K562 (cell line): ENCODE data around the gene MPST. TPM values are rescaled to one million over a fixed set of nuclear protein-coding genes. Genes with fewer than 3 reads are reported as not detected.

Experiments
- BRF1 ChIP-seq: IDR thresholded peaks from 3 replicates; pipeline ENCODE4 v1.6.1; 2011; ENCODE audit warnings: borderline replicate concordance, mild to moderate bottlenecking; ENCODE audit not compliant: insufficient read length; ENCODE audit errors: extremely low read depth
- CBFA2T2 ChIP-seq: fragments of 450-650 bp; conservative IDR thresholded peaks from 2 replicates; pipeline ENCODE4 v1.6.1; 2017; ENCODE audit warnings: mild to moderate bottlenecking
- HINFP ChIP-seq: fragments of 450-650 bp; conservative IDR thresholded peaks from 2 replicates; pipeline ENCODE4 v1.6.1; 2016; ENCODE audit warnings: missing genetic modification characterization, low read depth, mild to moderate bottlenecking, control low read depth, missing compliant biosample characterization
- NFRKB ChIP-seq: fragments of 450-650 bp; IDR thresholded peaks from 2 replicates; pipeline ENCODE4 v1.6.1; 2016; ENCODE audit warnings: low read depth
- RAD21 ChIP-seq, 2 experiments: fragments of 250-450 bp in 1 of 2; fragments of 450-650 bp in 1 of 2; sonication (Bioruptor Pico) in 1 of 2; formaldehyde crosslinking in 1 of 2; IDR thresholded peaks in 1 of 2; conservative IDR thresholded peaks in 1 of 2; 2 replicates each; pipeline versions ENCODE4 v1.4.0 to v1.8.0; 2020 to 2022; ENCODE audit warnings: mild to moderate bottlenecking in 2 of 2, moderate library complexity in 1 of 2
- THAP12 ChIP-seq: fragments of 250-450 bp; sonication (Bioruptor Pico); IDR thresholded peaks from 2 replicates; pipeline ENCODE4 v1.9.0; 2021; ENCODE audit warnings: mild to moderate bottlenecking, inconsistent platforms
- ZBTB17 ChIP-seq: fragments of 450-650 bp; formaldehyde crosslinking; IDR thresholded peaks from 2 replicates; pipeline ENCODE4 v1.4.0; 2020; ENCODE audit warnings: mild to moderate bottlenecking
- ZFX ChIP-seq: sonication (generic); formaldehyde crosslinking; IDR thresholded peaks from 2 replicates; pipeline ENCODE4 v1.8.0; 2022; ENCODE audit warnings: mild to moderate bottlenecking, missing genetic modification reagents, moderate library complexity
- ZNF239 ChIP-seq: fragments of 250-450 bp; sonication (Bioruptor Pico); IDR thresholded peaks from 2 replicates; pipeline ENCODE4 v1.4.0; 2020; ENCODE audit warnings: mild to moderate bottlenecking
- ZNF407 ChIP-seq: fragments of 450-650 bp; IDR thresholded peaks from 2 replicates; pipeline ENCODE4 v1.6.1; 2016; ENCODE audit warnings: low read depth
- polyA plus RNA-seq, 8 experiments: library from polyadenylated mRNA; depleted of rRNA in 4 of 8; stranded (reverse) in 5 of 8; unstranded in 3 of 8; fragments of >200 nt; fragmentation: Nextera tagmentation in 2 of 8; fragmentation: Illumina TruSeq in 1 of 8; extraction: Ambion mirVana in 2 of 8; extraction: Trizol in 1 of 8; gene quantifications; 2 replicates each; pipeline versions ENCODE4 v1.2.1 to v1.2.3, GENCODE V29; 2011 to 2014; ENCODE audit warnings: inconsistent platforms in 1 of 8, missing spikeins in 1 of 8
- total RNA-seq, 7 experiments: library from RNA; depleted of rRNA in 6 of 7; stranded (reverse); fragments of >200 nt in 6 of 7; fragmentation: Illumina TruSeq in 2 of 7; extraction: Trizol in 2 of 7; gene quantifications; 2 replicates each; pipeline versions ENCODE4 v1.2.1 to v1.2.3, GENCODE V29; 2011 to 2021; ENCODE audit warnings: low replicate concordance in 1 of 7
- TF ChIP-seq, protein P1 (sequence below): fragments of 450-650 bp; IDR thresholded peaks from 2 replicates; pipeline ENCODE4 v1.6.1; 2016; ENCODE audit warnings: low read depth, mild to moderate bottlenecking, moderate library complexity
- TF ChIP-seq, protein P2 (sequence below): fragments of 450-650 bp; IDR thresholded peaks from 2 replicates; pipeline ENCODE4 v1.7.1; 2018; ENCODE audit warnings: mild to moderate bottlenecking, low read depth; ENCODE audit not compliant: partially characterized antibody

MPST gene
- total and polyA plus RNA-seq, 9 of the 15 experiments (the other 6 are each of a cell fraction or from before 2014, with no cell fraction given) = 0.65 to 104 (median 24.3) TPM

GRCh38 chr22:36977401-36977861 is 42.1 kb upstream of the MPST start (continued):
- TF ChIP-seq THAP12 (CRISPR knock-in tag) = no peak
- no peak for TF ChIP-seq ZNF239 (CRISPR knock-in tag)
- no peak for TF ChIP-seq NFRKB
- no peak for TF ChIP-seq CBFA2T2
- TF ChIP-seq, protein P1, sequence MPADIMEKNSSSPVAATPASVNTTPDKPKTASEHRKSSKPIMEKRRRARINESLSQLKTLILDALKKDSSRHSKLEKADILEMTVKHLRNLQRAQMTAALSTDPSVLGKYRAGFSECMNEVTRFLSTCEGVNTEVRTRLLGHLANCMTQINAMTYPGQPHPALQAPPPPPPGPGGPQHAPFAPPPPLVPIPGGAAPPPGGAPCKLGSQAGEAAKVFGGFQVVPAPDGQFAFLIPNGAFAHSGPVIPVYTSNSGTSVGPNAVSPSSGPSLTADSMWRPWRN = no peak
- no peak for TF ChIP-seq ZNF407
- TF ChIP-seq ZFX (CRISPR knock-in tag) = no peak
- TF ChIP-seq BRF1 = no peak
- peak in 1 of 2 experiments; percentile 33; a peak in 2 of 4 replicates for TF ChIP-seq RAD21 (CRISPR knock-in tag; conservative IDR thresholded peaks at IDR 0.05 in 1 of 2, IDR thresholded peaks at IDR 0.05 in 1 of 2)
- TF ChIP-seq HINFP (tag) = no peak
- TF ChIP-seq, protein P2, sequence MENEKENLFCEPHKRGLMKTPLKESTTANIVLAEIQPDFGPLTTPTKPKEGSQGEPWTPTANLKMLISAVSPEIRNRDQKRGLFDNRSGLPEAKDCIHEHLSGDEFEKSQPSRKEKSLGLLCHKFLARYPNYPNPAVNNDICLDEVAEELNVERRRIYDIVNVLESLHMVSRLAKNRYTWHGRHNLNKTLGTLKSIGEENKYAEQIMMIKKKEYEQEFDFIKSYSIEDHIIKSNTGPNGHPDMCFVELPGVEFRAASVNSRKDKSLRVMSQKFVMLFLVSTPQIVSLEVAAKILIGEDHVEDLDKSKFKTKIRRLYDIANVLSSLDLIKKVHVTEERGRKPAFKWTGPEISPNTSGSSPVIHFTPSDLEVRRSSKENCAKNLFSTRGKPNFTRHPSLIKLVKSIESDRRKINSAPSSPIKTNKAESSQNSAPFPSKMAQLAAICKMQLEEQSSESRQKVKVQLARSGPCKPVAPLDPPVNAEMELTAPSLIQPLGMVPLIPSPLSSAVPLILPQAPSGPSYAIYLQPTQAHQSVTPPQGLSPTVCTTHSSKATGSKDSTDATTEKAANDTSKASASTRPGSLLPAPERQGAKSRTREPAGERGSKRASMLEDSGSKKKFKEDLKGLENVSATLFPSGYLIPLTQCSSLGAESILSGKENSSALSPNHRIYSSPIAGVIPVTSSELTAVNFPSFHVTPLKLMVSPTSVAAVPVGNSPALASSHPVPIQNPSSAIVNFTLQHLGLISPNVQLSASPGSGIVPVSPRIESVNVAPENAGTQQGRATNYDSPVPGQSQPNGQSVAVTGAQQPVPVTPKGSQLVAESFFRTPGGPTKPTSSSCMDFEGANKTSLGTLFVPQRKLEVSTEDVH = no peak
- peak; percentile 77; the same call in 1 of the 2 replicates for TF ChIP-seq ZBTB17 (CRISPR knock-in tag)
